Vagina (tissue), 2 donors: ENCODE data around the gene EMILIN1.

Source experiments
- POLR2A ChIP-seq, 2 donors: fragments of 450-650 bp; IDR thresholded peaks; one replicate each; pipeline ENCODE4 v1.6.1; 2017; ENCODE audit warnings: antibody characterized with exemption in 2 of 2, mild to moderate bottlenecking in 2 of 2, moderate library complexity in 2 of 2
- POLR2AphosphoS5 ChIP-seq, 2 donors: sonication (generic); formaldehyde crosslinking; IDR thresholded peaks; one replicate each; pipeline ENCODE4 v1.9.0; 2017; ENCODE audit warnings: antibody characterized with exemption in 2 of 2, mild to moderate bottlenecking in 2 of 2, low read depth in 1 of 2; ENCODE audit not compliant: insufficient read depth in 1 of 2
- TF ChIP-seq, protein P1 (sequence below), 3 experiments: fragments of 450-650 bp in 2 of 3; fragments of 200-600 bp in 1 of 3; sonication (generic) in 1 of 3; IDR thresholded peaks; one replicate each; pipeline ENCODE4 v1.5.1; 2017 to 2019; ENCODE audit warnings: antibody characterized with exemption in 3 of 3, mild to moderate bottlenecking in 2 of 3, moderate library complexity in 2 of 3

DNA sequence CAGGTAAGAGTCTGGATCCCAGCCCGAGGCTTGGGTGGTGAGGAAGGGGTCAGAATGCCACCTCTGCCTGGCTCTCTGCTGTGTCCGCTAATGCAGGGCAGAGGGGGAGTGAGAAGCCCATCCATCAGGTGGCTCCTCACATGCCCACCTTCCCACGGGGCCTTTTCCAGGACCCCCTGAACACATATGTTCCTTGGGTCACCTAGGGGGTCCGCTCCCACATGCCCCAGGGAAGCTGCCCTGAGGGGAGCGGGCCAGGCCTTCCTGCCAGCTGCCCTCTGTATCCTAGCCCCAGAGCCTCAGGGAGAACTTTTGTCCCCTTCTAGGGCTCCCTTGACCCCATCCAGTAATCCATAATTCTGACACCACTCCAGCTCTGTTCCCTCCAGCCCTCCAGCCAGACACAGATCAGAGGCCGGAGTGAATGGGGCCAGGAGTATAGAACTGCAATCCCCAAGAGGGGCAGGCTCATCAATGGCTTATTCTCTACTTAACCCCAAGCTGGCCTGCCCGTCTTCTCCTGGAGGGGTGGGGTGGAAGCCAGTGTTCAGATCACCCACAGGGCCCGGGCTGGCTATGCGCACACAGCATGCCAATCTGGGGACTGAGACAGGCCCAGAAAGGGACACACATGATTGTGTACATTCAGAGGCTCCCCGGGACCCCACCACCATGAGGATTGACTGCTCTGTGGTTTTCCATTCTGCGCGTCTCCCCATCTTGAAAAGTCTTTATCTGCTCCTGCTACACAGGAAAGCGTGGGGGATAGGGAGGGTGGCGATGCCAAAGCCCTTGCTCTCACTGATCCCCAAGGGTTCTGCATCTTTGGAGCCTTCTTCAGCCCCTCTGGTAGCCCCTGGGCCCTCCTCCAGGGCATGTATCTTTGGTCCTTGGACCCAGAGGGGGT is 1.1 kb downstream of the EMILIN1 start:
- no peak for TF ChIP-seq POLR2AphosphoS5 (IDR thresholded peaks at IDR 0.05; ENCODE audit: insufficient read depth in 1 of 2, low read depth in 1 of 2)
- TF ChIP-seq, protein P1, sequence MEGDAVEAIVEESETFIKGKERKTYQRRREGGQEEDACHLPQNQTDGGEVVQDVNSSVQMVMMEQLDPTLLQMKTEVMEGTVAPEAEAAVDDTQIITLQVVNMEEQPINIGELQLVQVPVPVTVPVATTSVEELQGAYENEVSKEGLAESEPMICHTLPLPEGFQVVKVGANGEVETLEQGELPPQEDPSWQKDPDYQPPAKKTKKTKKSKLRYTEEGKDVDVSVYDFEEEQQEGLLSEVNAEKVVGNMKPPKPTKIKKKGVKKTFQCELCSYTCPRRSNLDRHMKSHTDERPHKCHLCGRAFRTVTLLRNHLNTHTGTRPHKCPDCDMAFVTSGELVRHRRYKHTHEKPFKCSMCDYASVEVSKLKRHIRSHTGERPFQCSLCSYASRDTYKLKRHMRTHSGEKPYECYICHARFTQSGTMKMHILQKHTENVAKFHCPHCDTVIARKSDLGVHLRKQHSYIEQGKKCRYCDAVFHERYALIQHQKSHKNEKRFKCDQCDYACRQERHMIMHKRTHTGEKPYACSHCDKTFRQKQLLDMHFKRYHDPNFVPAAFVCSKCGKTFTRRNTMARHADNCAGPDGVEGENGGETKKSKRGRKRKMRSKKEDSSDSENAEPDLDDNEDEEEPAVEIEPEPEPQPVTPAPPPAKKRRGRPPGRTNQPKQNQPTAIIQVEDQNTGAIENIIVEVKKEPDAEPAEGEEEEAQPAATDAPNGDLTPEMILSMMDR (IDR thresholded peaks at IDR 0.05): no peak
- TF ChIP-seq POLR2A (IDR thresholded peaks at IDR 0.05): no peak
